ENCODE measurements around the gene ZNF385D.
"Not testable (repeated sequence)": the region's sequence is repeated elsewhere in the genome, so short reads cannot be mapped to it uniquely, and the experiment has no call there.

ZNF385D gene

DNA sequence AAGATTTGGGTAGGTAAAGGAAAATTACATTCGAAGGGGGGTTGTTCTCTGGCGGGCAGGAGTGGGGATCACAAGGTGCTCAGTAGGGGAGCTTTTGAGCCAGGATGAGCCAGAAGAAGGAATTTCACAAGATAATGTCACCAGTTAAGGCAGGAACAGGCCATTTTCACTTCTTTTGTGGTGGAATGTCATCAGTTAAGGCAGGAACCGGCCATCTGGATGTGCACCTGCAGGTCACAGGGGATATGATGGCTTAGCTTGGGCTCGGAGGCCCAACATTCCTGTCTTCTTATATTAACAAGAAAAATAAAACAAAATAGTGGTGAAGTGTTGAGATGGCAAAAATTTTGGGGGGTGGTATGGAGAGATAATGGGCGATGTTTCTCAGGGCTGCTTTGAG, 373.0 kb downstream of the ZNF385D start:
- DNase-seq (ENCODE audit: low read depth in 2 of 2): not testable (repeated sequence)

DNA sequence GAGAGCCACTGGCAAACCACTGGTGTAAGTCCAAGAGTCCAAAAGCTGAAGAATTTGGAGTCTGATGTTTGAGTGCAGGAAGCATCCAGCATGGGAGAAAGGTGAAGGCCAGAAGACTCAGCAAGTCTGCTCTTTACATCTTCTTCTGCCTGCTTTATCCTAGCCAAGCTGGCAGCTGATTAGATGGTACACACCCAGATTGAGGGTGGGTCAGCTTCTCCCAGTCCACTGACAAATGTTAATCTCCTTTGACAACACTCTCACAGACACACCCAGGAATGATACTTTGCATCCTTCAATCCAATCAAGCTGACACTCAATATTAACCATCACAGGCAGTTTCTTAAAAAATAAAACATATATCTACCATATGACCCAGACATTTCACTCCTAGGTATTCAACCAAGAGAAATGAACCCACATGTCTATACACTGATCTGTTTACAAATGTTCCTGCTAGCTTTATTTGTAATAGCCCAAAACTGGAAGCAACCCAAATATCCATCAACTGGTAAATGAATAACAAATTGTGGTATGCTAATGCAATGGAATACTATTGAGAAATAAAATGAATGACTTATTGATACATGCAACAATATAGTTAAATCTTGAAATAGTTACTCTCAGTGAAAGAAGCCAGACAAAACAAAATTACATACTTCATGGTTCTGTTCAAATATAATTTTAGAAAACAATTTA, 373.8 kb downstream of the ZNF385D start:
- no peak for DNase-seq (ENCODE audit: low read depth in 2 of 2)

DNA sequence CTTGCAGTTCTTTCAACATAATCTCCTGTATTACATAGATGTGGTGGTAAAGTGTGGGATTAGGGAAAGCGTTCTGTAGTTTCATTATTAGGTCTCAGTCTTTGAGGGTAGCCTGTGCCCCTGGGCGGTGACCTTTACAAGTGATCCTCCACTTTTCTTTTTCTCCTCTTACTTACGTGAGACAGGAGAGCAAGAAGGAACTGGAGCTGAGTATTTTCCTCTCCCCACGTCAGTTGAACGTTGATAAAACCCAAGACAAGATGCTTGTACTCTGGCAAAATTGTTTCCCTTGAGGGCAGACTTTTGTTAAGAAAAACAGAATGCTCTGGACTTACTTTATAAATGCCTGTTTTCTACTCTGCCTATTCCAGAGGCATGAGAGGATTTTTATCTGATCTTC, 378.7 kb downstream of the ZNF385D start:
- no peak for DNase-seq (ENCODE audit: low read depth in 2 of 2)

All from stimulated activated CD4-positive, alpha-beta T cell treated with anti-CD3 and anti-CD28 coated beads, Interleukin-4, amount 100 ng/mL, for 48 hours (primary cell).